GM19395 (cell line): ENCODE results near the gene KIF14.
A peak's percentile ranks its signal among the peaks of the same experiment; 100 is the strongest.

Experiments used
- ATAC-seq: cut with Tn5 transposase; IDR thresholded peaks from one replicate; pipeline ENCODE4 v1.9.1; 2021; ENCODE audit warnings: mild to moderate bottlenecking, moderate library complexity; ENCODE audit not compliant: unreplicated experiment

The KIF14 gene

GRCh38 chr1:200620273-200621131 is at the start of gene KIF14:
Gene KIF14, minus strand, starts transcription at chr1:200620751. Its CDS starts 2,028 bp downstream, at chr1:200618723.
- ATAC-seq, result peak; percentile 89

- ATAC-seq, result peak; percentile 83
Measured at GRCh38 chr1:200669314-200670241, 49.0 kb upstream of the KIF14 start, which contains the start of gene DDX59. Gene DDX59, minus strand, starts transcription at chr1:200669907. Its CDS starts 3,167 bp downstream, at chr1:200666740.

DNA sequence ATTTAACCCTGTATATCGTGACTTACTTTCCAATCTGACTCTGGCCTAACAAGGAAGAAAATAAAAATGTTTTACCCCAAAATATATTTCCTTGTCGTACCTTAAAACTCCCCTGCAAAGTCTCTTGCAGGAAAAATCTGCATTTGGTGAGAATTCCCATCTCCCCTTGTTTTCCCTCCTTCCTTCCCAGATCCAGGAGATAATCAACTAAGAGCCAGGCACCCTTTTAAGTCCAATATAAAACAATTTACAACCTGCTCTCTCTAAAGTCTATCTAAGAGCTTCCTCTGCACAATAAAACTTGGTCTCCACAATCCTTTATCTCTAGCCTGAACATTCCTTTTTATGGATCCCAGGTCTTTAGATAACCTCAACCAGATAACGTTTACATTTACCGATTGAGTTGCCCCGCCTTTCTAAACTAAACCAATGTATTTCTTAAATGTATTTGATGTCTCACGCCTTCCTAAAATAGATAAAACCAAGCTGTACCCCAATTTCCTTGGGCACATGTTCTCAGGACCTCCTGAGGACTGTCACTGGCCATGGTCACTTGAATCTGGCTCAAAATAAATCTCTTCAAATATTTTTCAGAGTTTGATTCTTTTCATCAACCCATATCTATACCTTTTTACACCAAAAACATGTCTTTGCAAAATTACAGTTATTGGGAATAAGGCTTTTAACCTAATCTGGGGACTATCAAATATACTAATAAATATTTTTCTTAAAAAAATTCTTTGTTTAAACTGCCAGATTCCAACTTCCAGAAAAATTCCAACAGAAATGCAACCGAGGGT is 48.2 kb upstream of the KIF14 start:
- ATAC-seq, result no peak

DNA sequence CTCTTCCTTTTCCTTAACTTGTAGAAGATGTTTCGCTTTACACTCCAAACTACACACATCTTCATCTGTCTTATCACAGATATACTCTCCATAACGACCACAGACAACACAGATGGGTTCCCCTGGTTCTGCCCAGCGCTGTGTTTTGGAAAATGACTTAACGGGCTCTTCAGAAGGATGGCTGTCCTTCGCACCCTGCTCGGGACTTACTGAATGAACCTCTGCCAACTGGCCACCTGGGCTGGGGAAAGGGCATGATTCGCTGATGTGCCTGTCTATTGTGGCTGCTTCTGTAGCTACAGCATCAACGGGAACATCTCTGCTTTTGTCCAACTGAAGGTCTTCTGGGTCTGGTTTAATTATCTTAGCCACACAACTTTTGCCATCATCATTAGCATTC is 45.8 kb upstream of the KIF14 start:
- no peak for ATAC-seq

GRCh38 chr1:200665861-200666260 is 45.3 kb upstream of the KIF14 start:
- ATAC-seq, result no peak

- no peak for ATAC-seq
Measured at GRCh38 chr1:200660719-200661118, 40.2 kb upstream of the KIF14 start.

DNA sequence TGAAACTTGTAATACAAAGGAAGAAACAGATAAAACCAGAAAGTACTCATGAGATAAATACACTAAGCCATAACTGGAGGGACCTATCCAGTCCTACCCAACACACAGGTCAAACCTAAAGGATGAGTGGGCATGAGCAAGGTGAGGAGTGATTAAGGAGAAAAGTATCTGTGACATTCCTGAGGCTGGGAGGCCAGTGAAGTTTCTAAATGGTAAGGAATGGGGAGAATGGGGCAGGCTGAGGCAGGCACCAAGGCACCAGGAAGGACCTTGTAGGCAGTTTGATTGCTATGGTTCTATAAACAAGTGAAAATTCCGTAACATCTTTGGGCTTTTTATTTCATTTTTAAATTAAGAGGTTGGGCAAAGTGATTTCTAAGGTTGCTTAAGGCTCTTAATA is 38.7 kb upstream of the KIF14 start:
- no peak for ATAC-seq

DNA sequence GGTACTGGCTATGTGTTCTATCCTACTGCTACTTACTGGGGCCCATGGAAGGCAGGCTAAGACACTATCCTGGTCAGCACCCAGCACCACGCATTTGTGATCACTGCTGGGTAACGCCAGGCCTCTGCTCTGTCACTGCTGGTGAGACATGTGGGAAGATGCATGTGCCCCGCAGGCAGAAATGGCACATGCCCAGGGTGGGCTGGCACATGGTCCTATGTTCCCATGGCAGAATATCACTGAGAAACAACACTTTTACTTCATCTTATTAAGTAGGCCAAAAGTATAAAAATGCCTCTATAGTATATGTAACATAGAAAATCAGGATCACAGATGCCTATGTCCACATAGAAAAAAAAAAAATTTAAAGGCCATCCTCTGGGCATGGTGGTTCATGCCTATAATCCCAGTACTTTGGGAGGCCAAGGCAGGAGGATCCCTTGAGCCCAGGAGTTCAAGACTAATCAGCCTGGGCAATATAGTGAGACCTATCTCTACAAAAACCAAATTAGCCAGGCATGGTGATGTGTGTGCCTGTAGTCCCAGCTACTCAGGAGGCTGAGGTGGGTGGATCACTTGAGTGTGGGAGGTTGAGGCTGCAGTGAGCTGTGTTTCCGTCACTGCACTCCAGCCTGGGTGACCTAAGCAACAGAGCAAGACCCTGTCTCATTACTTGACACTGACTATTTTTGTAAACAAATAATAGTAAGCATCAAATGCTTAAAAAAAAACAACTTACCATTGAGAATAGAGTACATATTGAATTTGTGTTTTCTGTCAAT is 37.7 kb upstream of the KIF14 start:
- no peak for ATAC-seq

GRCh38 chr1:200654660-200655059 is 34.1 kb upstream of the KIF14 start:
- ATAC-seq, result peak; percentile 92

DNA sequence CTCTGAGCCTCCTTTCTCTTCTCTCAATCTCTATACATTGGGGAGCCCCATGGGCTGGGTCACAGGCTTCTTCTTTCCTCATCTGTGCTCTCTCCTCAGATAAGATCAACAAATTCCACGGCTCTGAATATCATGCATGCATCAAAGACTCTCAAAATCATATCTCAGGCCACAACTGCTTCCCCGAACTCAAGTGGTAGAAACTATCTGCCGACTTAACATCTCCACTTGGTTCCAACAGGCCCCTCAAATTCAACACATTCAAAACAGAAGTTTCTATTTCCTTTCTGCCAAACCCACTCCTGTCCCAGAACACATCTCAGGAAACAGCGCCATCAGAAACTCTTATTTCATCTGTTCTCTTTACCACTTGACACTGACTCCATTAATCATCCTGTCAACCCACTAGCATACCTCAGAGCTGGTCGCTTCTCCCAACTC is 32.5 kb upstream of the KIF14 start:
- peak; percentile 53 for ATAC-seq

DNA sequence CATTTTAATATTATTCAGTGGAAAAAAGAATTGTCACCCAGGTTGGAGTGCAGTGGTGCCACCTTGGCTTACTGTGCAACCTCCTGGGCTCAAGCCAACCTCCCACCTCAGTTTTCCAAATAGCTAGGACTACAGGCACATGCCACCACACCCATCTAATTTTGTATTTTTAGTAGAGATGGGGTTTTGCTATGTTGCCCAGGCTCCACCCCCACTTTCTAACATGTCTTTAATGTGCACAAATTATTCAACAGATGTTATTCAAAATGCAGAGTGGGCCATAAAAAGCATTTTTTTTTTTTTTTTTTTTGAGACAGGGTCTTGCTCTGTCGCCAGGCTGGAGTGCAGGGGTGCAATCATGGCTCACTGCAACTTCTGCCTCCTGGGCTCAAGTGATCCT is 31.8 kb upstream of the KIF14 start:
- ATAC-seq, result no peak

DNA sequence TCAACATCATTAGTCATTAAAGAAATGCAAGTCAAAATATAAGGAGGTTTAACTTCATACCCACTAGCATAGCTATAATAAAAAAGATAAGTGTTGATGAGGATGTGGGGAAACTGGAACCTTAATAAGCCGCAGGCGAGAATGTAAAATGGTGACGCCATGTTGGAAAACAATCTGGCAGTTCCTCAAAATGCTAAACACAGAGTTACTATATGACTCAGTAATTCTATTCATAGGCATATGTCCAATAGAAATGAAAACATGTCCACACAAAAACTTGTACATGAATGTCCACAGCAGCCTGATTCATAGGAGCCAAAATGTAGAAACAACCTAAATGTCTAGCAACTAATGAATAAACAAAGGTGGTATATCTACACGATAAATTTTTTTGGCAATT is 26.0 kb upstream of the KIF14 start:
- no peak for ATAC-seq

DNA sequence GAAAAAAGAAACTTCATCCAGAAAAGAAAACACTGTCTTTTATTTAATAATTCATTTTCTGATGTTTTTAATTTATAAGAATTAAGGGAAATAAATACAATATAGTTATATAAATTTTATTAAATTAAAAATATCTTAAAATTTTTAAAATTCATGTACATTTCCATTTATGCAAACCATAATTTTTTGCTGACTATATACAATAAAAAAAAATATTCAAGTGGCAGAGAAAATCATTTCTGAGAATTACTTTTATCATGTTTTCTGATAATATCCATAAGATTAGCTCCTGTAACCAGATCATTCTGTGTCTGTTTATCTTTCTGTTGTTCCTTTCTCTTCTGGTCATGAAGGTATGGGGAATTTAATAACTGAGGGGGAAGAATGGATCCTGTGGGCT is 23.5 kb upstream of the KIF14 start:
- ATAC-seq, result no peak

DNA sequence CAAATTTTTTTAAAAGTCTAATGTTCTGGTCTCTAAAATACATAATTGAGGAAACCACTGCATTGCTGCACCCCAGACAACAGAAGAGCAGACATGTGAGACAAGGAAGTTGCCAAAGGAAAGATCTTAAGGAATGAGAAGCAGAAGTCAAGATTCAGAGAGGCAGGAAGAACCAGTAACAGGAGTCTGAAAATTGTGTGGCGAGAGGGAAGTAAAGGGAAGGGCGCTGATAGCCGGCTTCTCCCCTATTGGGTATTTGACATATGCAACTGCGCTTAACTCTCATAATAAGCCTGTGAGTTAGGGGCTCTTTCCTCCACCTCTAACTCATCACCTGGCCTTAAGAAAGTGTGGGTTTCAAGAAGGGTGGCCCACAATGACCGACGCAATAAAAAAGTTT is 21.9 kb upstream of the KIF14 start:
- ATAC-seq, result no peak

DNA sequence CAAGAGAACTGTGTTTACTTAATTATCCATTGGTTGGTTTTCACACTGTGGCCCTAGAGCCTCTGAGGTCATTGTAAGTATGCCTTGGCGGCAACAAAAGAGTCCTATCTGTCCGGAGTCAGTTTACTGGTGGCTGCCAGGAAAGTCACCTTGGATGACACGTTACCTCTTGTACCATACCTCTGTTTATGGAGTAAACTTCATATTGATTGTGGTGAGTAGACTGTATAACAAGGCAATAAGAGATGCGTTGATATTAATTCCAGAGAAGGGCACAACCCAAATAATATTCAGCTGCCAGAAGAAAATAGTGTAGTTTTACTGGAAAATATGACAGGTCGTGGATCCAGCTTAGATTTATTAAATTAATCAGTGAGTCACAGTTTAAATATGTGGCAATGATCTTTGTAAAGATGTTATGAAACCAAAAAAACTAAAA is 20.4 kb upstream of the KIF14 start:
- no peak for ATAC-seq

GRCh38 chr1:200640373-200640962 is 19.9 kb upstream of the KIF14 start:
- ATAC-seq, result peak; percentile 8

DNA sequence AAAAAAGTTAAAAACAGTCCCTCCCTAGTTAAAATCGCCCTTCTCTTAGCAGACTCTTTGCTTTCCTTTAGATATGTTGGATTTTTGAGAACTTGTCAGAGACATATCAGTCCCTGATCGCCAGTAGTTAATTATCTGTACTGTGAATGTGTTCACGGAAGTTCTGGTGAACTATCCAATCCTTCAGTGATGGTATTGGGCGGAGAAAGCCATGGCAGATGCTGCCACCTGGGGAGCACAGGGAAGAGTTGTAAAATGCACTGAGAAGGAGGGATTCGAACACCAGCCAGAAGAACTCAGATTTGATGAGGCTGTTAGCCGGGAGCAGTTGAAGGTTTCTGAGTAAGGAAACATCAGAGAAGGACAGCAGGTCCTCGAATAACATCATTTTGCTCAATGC is 17.5 kb upstream of the KIF14 start:
- no peak for ATAC-seq

GRCh38 chr1:200636681-200637080 is 16.1 kb upstream of the KIF14 start:
- ATAC-seq, result no peak

- ATAC-seq, result no peak
Measured at GRCh38 chr1:200634261-200635122, 13.9 kb upstream of the KIF14 start.
